GM13977 (cell line): ENCODE results near the gene TGFBR1.

Source experiments
- DNase-seq: peaks from one replicate; pipeline ENCODE4 v3.0.0; 2012; ENCODE audit warnings: low spot score
- CTCF ChIP-seq: IDR thresholded peaks from 2 replicates; pipeline ENCODE4 v1.5.1; 2012; ENCODE audit warnings: mild to moderate bottlenecking, control low read depth; ENCODE audit not compliant: insufficient read depth; ENCODE audit errors: extremely low read depth, missing control alignments
- in situ Hi-C: fragments of 300-500 bp; cut with MboI; formaldehyde crosslinking; loops from one replicate; pipeline ENCODE4 v1.12.0; 2022; ENCODE audit warnings: low sequenced_read_pairs, low pct_unique_long_range_greater_than_20kb, mixed read lengths, inconsistent platforms; ENCODE audit not compliant: unreplicated experiment

The TGFBR1 gene

GRCh38 chr9:99185934-99186333 lies 81.0 kb downstream of the TGFBR1 start:
- TF ChIP-seq CTCF: no peak
- in situ Hi-C loops: loop anchor here (25.0 kb wide), 3 partner anchors 626 to 1026 kb away; partner anchors contain the start of gene NR4A3
- DNase-seq: no peak

- DNase-seq: no peak
Measured at GRCh38 chr9:99187311-99187710, 82.4 kb downstream of the TGFBR1 start.

GRCh38 chr9:99189186-99189585 lies 84.3 kb downstream of the TGFBR1 start:
- DNase-seq: no peak
- in situ Hi-C loops: loop anchor here (25.0 kb wide), 3 partner anchors 623 to 1023 kb away; partner anchors contain the start of gene NR4A3
- TF ChIP-seq CTCF: no peak

More at GRCh38 chr9:99187311-99187710, 82.4 kb downstream of the TGFBR1 start:
- no peak for TF ChIP-seq CTCF
- in situ Hi-C loops: loop anchor here (25.0 kb wide), 3 partner anchors 625 to 1025 kb away; partner anchors contain the start of gene NR4A3

GRCh38 chr9:99189887-99190596 lies 85.1 kb downstream of the TGFBR1 start:
- no peak for DNase-seq
- in situ Hi-C loops: loop anchor here (25.0 kb wide), 3 partner anchors 622 to 1022 kb away; partner anchors contain the start of gene NR4A3
- no peak for TF ChIP-seq CTCF

- no peak for DNase-seq
- no peak for TF ChIP-seq CTCF
- in situ Hi-C loops: loop anchor here (25.0 kb wide), 3 partner anchors 622 to 1022 kb away; partner anchors contain the start of gene NR4A3
Measured at GRCh38 chr9:99190597-99191283, 85.8 kb downstream of the TGFBR1 start.

GRCh38 chr9:99192786-99193465 lies 88.0 kb downstream of the TGFBR1 start:
- TF ChIP-seq CTCF: no peak
- DNase-seq: no peak
- in situ Hi-C loops: loop anchor here (25.0 kb wide), 3 partner anchors 619 to 1019 kb away; partner anchors contain the start of gene NR4A3
